GM19023 (cell line): ENCODE data around the gene HRAS.
"Not testable (repeated sequence)": the region's sequence is repeated elsewhere in the genome, so short reads cannot be mapped to it uniquely, and the experiment has no call there.

ENCODE experiments used
- ATAC-seq: cut with Tn5 transposase; IDR thresholded peaks from one replicate; pipeline ENCODE4 v1.9.1; 2021; ENCODE audit warnings: mild to moderate bottlenecking, moderate library complexity; ENCODE audit not compliant: unreplicated experiment

HRAS gene

GRCh38 chr11:534396-535209 is 773 bp downstream of the HRAS start:
- no peak for ATAC-seq

- ATAC-seq = no peak
Observed at GRCh38 chr11:533586-534395, 1.6 kb downstream of the HRAS start.

DNA sequence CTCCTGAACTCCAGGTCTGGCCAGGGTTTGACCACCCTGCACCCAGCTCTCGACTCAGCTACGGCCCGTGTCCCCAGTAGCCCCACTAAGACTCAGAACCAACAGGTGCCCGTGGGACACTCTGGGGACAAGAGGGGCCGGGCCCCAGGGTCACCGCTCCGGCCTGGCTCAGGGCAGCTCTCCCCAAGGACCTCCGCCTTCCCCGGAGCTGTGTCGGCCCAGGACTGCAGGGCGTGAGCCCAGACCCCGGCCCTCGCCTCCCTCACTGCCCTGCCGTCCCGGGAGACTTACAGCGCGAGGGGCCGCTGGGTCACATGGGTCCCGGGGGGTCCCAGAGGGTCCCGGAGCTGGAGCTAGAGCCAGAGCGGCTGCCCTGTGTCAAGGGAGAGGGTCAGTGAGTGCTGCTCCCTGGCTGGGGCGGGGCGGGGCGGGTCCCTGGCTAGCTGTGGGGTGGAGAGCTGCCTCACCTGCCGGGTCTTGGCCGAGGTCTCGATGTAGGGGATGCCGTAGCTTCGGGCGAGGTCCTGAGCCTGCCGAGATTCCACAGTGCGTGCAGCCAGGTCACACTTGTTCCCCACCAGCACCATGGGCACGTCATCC is 2.3 kb downstream of the HRAS start:
- no peak for ATAC-seq

DNA sequence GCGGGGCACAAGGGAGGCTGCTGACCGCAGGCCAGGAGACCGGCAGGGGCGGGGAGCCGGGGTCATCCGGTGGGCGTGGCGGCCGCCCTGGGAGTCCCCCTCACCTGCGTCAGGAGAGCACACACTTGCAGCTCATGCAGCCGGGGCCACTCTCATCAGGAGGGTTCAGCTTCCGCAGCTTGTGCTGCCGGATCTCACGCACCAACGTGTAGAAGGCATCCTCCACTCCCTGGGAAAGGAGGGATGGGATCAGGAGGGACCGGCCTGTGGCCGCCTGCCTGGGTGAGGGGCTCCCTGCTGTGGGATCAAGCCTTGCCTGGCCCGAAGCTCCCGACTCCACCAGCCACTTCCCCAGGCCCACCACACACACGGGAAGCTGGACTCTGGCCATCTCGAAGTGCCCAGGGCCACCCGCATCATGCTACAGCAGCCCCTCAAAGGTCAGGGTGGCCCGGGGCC is 2.8 kb downstream of the HRAS start:
- no peak for ATAC-seq

GRCh38 chr11:531919-532526 is 3.4 kb downstream of the HRAS start:
- no peak for ATAC-seq

DNA sequence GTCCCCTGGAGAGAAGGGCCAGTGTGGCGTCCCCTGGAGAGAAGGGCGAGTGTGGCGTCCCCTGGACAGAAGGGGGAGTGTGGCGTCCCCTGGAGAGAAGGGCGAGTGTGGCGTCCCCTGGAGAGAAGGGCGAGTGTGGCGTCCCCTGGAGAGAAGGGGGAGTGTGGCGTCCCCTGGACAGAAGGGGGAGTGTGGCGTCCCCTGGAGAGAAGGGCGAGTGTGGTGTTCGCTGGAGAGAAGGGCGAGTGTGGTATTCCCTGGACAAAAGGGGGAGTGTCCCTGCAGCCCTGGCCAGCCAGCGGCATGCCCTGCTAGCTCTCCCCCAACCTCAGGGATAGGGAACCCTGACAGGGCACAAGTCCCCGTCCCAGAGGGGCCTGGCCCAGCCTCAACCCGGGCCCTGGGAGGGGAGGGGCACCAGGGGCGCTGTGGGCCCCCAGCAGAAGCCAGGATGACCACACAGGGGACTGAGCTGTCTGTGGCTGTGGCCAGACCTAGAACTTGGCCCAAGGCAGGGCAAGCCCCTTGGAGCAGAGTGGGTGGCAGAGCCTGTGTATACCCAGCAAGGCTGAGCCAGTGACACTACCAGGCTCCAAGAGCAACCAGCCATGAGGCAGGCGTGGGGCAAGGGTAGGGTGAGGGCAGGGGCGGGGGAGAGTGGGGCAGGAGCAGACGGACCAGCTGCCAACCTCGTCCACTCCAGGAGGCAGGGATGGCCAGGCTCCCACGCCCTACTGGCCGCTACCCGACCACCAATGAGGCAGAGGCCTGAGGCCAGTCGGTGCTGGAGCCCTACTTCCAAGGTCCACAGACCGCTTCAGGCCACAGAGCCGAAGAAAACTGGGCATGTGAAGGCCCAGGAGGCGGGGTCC is 4.2 kb downstream of the HRAS start:
- ATAC-seq = no peak

DNA sequence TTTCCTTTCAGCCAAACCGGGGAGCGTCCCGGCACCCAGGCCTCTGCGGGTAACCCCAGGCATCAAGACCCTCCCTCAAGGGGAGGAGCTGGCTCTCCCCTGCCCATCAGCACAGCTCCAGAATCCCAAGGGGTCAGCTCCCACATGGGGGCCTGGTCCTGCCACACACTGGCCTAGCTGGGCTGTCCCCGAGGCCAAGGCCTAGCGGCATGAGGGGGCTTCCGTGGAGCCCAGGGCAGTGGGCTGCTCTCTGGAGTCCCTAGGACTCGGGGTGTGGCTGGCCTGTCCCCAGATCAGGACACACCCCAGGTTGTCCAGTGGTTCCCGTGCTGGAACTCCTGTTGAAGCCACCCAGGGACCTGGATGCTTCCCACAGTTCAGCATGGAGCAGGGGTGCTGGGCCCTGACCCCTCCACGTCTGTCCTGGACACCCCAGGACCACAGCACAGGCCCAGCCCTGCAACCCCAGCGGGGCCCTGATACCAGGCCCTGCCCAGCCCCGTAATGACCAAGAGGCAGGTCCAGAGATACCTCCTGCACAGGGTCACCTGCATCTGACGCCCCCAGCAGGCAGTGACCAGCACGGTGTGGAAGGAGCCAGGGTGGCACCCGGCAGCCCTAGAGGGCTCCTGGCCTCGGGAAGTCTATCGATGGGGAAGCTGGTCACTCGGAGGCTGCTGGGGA is 5.5 kb downstream of the HRAS start:
- ATAC-seq = no peak

DNA sequence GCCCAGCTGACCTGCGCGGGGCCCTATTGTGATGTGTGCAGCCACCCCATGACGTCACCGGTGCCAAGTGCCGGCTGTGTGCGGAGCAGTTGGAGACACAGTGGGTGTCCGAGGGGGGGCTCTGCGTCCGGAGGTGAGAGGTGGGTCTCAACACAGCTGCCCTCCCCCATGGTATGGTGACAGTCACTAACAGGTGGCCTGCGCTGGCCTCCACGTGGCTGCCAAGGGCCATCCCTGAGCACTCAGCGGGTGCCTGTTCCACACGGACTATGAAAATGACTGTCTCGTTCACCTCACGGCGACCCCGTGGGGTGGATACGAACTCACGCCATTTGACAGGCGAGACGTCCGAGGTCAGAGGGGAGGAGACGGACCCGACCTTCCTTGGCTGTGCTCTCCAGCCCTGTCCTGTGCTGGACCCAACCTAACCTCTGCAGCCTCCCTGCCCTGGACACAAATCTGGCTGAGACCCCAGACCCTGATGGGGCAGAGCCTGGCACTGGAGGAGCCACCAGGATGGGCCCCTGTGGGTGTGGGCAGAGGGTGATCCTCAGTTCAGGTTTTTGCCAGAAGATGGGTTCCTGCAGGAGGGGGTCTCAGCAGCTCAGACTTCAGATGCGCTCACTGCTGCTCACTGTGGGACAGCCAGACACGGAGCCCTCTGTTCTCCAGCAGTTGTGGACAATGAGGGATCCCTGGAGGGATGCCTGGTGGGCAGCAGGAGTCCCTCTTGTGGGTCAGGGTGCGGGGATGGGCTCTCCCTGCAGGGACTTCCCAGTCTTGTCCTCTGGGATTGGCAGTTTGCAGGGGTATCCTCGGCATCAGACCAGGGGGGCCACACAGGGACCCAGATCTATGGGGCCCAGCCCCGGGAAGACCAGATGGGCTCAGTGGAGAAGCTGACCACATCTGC is 6.3 kb downstream of the HRAS start:
- no peak for ATAC-seq

DNA sequence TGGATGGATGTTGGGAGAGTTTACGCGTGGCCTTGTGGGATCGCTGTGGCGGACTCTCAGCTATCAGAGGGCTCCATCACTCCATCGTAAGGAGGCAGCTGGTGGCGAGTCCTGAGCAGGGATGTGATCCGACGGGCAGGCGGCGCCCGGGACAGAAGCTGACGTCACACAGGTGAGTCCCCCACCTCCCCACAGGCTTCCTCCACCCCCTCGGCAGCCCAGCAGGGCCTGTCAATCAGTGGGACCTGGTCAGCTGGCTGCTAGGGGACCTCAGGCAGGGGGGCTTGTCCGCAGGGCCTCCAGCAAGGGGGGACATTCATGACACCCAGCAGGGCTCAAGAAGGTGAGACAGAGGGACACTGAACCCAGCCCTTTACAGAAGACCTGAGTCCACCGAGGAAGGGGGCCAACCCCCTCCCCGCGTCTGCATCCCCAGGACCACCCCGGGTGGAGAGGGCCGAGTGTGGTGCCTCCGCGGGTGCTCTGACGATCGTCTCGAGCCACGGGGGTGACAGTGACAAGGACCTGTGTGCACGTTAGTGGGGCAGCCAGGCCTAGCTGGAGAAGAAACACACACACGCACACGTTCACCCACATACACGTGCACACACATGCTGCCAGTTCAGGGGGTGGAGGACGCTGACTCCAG is 7.1 kb downstream of the HRAS start:
- no peak for ATAC-seq

GRCh38 chr11:526192-526591 is 9.2 kb downstream of the HRAS start:
- ATAC-seq = no peak

DNA sequence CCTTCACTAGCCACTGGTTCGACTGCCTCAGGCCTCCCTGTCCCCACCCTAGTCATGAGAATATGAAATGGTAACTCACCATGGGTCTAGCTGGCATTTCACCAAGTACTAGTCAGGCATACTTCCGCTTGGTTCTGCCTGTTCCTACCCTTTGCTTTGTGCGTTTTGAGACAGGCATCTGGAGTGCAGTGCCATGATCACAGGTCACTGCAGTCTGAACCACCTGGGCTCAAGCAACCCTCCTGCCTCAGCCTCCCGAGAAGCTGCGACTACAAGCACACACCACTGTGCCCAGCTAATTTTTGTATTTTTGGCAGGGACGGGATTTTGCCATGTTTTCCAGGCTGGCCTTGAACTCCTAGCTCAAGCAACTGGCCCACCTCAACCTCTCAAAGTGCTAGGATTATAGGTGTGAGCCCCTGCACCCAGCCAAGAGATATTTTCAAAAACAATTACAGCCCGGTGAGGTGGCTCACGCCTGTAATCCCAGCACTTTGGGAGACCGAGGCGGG is 14.1 kb downstream of the HRAS start:
- ATAC-seq = no peak

DNA sequence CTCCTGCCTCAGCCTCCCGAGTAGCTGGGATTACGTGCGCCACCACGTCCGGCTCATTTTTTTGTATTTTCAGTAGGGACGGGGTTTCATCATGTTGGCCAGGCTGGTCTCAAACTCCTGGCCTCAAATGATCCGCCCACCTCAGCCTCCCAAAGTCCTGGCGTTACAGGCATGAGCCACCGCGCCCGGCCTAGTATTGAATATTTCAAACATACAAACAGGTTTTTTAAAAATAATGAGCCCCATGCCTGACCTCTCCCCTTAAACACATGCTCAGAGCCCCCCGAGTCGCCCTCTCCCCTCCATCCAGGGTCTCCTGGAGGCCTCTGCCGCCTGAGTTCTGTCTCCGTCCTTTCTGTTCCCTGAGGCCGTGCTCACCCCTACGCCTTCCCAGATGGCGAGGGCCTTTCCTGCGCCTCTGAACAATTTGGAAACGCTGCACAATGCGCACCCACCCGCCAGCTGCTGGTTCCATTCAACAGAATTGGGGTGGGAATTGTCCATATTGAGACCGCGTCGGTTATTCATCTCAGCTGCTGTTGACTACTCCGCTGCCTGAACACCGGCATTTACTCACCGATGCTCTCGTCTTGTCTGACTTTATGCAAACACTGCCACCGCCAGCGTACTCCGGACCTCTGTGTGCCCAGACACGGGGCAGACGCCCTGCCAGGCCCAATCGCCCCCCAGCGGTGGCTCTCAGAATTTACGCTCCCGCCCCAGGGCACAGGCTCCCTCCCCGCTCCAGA is 14.8 kb downstream of the HRAS start:
- ATAC-seq = no peak

- ATAC-seq = peak; percentile 78
Observed at GRCh38 chr11:518463-519202, 16.7 kb downstream of the HRAS start.

GRCh38 chr11:516918-517685 is 18.3 kb downstream of the HRAS start:
- not testable (repeated sequence) for ATAC-seq

DNA sequence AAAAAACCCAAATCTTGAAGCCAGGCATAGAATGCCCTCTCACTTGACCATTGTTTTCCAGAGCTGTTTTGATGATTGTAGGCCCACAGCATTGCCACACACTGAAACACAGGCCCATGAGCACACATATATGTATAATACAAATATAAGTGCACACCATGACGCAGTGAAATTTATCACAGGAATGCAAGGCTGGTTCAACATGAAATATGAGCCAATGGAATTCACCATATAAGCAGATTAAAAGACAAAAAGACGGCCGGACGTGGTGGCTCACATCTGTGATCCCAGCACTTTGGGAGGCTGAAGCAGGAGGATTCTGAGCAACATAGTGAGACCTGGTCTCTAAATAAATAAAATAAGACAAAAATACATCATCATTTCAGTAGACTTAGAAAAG is 19.0 kb downstream of the HRAS start:
- ATAC-seq = no peak

DNA sequence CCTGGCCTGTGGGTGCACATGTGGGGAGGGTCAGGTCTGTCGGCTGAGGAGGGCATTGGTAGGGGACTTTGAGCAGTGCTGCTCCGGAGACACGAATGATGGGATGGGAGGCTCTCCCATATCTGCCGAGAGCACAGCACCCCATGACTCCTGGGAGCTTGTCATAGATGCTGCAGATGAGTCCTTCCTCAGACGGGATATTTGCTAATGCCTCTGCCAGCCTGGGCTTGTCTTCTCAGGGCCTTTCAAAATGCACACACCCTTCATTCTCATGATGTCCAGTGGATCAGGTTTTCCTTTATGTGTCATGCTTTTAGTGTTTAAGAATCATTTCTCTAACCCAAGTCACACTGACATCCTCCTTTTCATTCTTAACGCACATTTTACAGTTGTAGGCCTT is 20.2 kb downstream of the HRAS start:
- no peak for ATAC-seq
